Measurements from ENCODE around the gene TNFRSF8. TPM values are rescaled to one million over a fixed set of nuclear protein-coding genes. Genes with fewer than 3 reads are reported as not detected.

The TNFRSF8 gene
- total and polyA plus RNA-seq, 2 experiments from 2014 or later, result not detected

DNA sequence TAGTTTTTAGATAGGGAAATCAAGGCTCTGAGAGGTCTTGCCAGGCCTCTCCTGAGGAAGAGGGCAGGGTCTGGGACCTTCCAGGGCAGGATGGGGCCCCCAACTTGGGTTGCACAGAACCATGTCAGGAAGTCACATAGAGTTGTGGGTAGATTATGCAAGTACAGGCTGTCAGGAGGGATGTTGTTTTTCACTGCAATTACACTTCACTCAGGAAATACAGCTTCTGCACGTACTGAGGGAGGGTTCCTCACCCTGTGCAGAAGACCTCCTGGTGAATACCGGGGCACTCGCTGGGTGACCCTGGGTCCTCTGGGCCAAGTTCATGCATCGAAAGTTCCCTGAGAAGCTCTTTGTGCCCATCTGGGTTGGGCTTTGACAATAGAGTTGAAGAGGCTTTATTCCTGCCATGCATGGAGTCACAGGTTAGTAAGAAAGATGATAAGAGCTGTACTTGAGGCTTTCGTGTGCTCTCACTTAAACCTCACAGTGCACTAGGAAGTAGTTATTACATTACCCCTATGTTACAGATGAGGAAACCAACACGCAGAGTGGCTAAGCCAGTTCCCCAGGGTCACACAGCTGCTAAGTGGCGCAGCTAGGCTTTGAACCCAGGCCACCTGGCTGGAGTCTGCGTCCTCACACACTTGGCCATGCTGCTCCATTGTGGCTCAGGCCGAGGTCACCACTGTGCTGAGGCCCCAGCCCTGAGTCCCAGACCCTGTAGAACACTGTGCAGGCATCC is 87.5 kb downstream of the TNFRSF8 start:
- no peak for DNase-seq (ENCODE audit: low spot score)
- H3K9me3 ChIP-seq (ENCODE audit: low read depth), result no peaks in the 10 kb centered on the region
- no peaks in the 10 kb centered on the region for H3K79me2 ChIP-seq
- no peak overlapping the region for H2AFZ ChIP-seq
- H3K4me3 ChIP-seq, result no peak overlapping the region
- H3K27me3 ChIP-seq, result no peaks in the 10 kb centered on the region
- H3K9me2 ChIP-seq (replicated peaks; ENCODE audit: insufficient read depth), result no peaks in the 10 kb centered on the region
- no peaks in the 10 kb centered on the region for H4K20me1 ChIP-seq (ENCODE audit: insufficient read depth, poor library complexity, severe bottlenecking)
- no peaks in the 10 kb centered on the region for H3K36me3 ChIP-seq (replicated peaks; ENCODE audit: insufficient read depth, low read depth)
- H3K27ac ChIP-seq, result no peak overlapping the region
- H3K4me1 ChIP-seq (ENCODE audit: insufficient read depth), result peaks cover 14% of the 10 kb centered on the region
- H3K4me2 ChIP-seq, result no peak overlapping the region
- TF ChIP-seq, protein P1, sequence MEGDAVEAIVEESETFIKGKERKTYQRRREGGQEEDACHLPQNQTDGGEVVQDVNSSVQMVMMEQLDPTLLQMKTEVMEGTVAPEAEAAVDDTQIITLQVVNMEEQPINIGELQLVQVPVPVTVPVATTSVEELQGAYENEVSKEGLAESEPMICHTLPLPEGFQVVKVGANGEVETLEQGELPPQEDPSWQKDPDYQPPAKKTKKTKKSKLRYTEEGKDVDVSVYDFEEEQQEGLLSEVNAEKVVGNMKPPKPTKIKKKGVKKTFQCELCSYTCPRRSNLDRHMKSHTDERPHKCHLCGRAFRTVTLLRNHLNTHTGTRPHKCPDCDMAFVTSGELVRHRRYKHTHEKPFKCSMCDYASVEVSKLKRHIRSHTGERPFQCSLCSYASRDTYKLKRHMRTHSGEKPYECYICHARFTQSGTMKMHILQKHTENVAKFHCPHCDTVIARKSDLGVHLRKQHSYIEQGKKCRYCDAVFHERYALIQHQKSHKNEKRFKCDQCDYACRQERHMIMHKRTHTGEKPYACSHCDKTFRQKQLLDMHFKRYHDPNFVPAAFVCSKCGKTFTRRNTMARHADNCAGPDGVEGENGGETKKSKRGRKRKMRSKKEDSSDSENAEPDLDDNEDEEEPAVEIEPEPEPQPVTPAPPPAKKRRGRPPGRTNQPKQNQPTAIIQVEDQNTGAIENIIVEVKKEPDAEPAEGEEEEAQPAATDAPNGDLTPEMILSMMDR (IDR thresholded peaks at IDR 0.05; ENCODE audit: poor library complexity), result no peak
- no peak for TF ChIP-seq EZH2phosphoT487 (IDR thresholded peaks at IDR 0.05; ENCODE audit: low read depth, severe bottlenecking, unreplicated experiment)
- no peak for TF ChIP-seq EZH2 (IDR thresholded peaks at IDR 0.05; ENCODE audit: borderline replicate concordance)
- WGBS (ENCODE audit: low lambda C conversion rate, missing lambda C conversion rate), result 92% methylated on average over 9 of the region's 9 CpGs

- peaks cover 14% of the 10 kb centered on the region for H3K4me1 ChIP-seq (ENCODE audit: insufficient read depth)
- H2AFZ ChIP-seq, result no peak overlapping the region
- no peaks in the 10 kb centered on the region for H3K36me3 ChIP-seq (replicated peaks; ENCODE audit: insufficient read depth, low read depth)
- H3K4me2 ChIP-seq, result no peak overlapping the region
- H3K79me2 ChIP-seq, result no peaks in the 10 kb centered on the region
- H3K9me3 ChIP-seq (ENCODE audit: low read depth), result no peaks in the 10 kb centered on the region
- no peaks in the 10 kb centered on the region for H3K27me3 ChIP-seq
- no peak for DNase-seq (ENCODE audit: low spot score)
- H3K27ac ChIP-seq, result no peak overlapping the region
- TF ChIP-seq, protein P1 (IDR thresholded peaks at IDR 0.05; ENCODE audit: poor library complexity), result no peak
- TF ChIP-seq EZH2 (IDR thresholded peaks at IDR 0.05; ENCODE audit: borderline replicate concordance), result no peak
- no peak for TF ChIP-seq EZH2phosphoT487 (IDR thresholded peaks at IDR 0.05; ENCODE audit: low read depth, severe bottlenecking, unreplicated experiment)
- no peaks in the 10 kb centered on the region for H3K9me2 ChIP-seq (replicated peaks; ENCODE audit: insufficient read depth)
- no peak overlapping the region for H3K4me3 ChIP-seq
- 94% methylated on average over 2 of the region's 2 CpGs for WGBS (ENCODE audit: low lambda C conversion rate, missing lambda C conversion rate)
- H4K20me1 ChIP-seq (ENCODE audit: insufficient read depth, poor library complexity, severe bottlenecking), result no peaks in the 10 kb centered on the region
Measured at GRCh38 chr1:12151465-12151864, 88.4 kb downstream of the TNFRSF8 start.

- no peaks in the 10 kb centered on the region for H3K27me3 ChIP-seq
- H3K9me3 ChIP-seq (ENCODE audit: low read depth), result no peaks in the 10 kb centered on the region
- H2AFZ ChIP-seq, result no peak overlapping the region
- H3K4me3 ChIP-seq, result no peak overlapping the region
- peaks cover 14% of the 10 kb centered on the region for H3K4me1 ChIP-seq (ENCODE audit: insufficient read depth)
- no peaks in the 10 kb centered on the region for H3K79me2 ChIP-seq
- no peak for DNase-seq (ENCODE audit: low spot score)
- TF ChIP-seq EZH2phosphoT487 (IDR thresholded peaks at IDR 0.05; ENCODE audit: low read depth, severe bottlenecking, unreplicated experiment) (no peak), EZH2 (IDR thresholded peaks at IDR 0.05; ENCODE audit: borderline replicate concordance) (no peak)
- TF ChIP-seq, protein P1 (IDR thresholded peaks at IDR 0.05; ENCODE audit: poor library complexity), result no peak
- no peaks in the 10 kb centered on the region for H3K9me2 ChIP-seq (replicated peaks; ENCODE audit: insufficient read depth)
- no peak overlapping the region for H3K27ac ChIP-seq
- no peaks in the 10 kb centered on the region for H3K36me3 ChIP-seq (replicated peaks; ENCODE audit: insufficient read depth, low read depth)
- no peak overlapping the region for H3K4me2 ChIP-seq
- no peaks in the 10 kb centered on the region for H4K20me1 ChIP-seq (ENCODE audit: insufficient read depth, poor library complexity, severe bottlenecking)
- WGBS (ENCODE audit: low lambda C conversion rate, missing lambda C conversion rate), result 84% methylated on average over 7 of the region's 7 CpGs
Measured at GRCh38 chr1:12152113-12152891, 89.2 kb downstream of the TNFRSF8 start.

Data from hepatocyte (in vitro differentiated cells).